HepG2 (cell line): Measurements from ENCODE around the gene ERLEC1. TPM values are rescaled to one million over a fixed set of nuclear protein-coding genes. Genes with fewer than 3 reads are reported as not detected.
A peak's percentile ranks its signal among the peaks of the same experiment; 100 is the strongest.

Source experiments
- BRCA1 ChIP-seq: sonication (generic); formaldehyde crosslinking; IDR thresholded peaks from 2 replicates; pipeline ENCODE4 v1.4.0; 2020; ENCODE audit warnings: missing genetic modification reagents
- CAMTA2 ChIP-seq: sonication (generic); formaldehyde crosslinking; IDR thresholded peaks from 2 replicates; pipeline ENCODE4 v1.4.0; 2020; ENCODE audit warnings: mild to moderate bottlenecking, missing genetic modification reagents, borderline replicate concordance
- CEBPG ChIP-seq: IDR thresholded peaks from 2 replicates; pipeline ENCODE4 v1.6.1; 2016
- EHMT2 ChIP-seq: fragments of 200-600 bp; sonication (generic); IDR thresholded peaks from 2 replicates; pipeline ENCODE4 v1.7.0; 2017; ENCODE audit warnings: antibody characterized with exemption, low read depth, low read length, borderline replicate concordance
- ETV6 ChIP-seq: sonication (generic); formaldehyde crosslinking; conservative IDR thresholded peaks from 2 replicates; pipeline ENCODE4 v1.4.0; 2020; ENCODE audit warnings: missing genetic modification reagents
- GPBP1L1 ChIP-seq: sonication (generic); formaldehyde crosslinking; IDR thresholded peaks from 2 replicates; pipeline ENCODE4 v1.5.0; 2020; ENCODE audit warnings: mild to moderate bottlenecking, missing genetic modification reagents
- HCFC1 ChIP-seq: fragments of 150-350 bp; IDR thresholded peaks from 2 replicates; pipeline ENCODE4 v1.6.1; 2014; ENCODE audit warnings: low read depth, low read length
- HNRNPH1 ChIP-seq: fragments of 200-400 bp; formaldehyde crosslinking; optimal IDR thresholded peaks from 2 replicates; pipeline ENCODE3; 2017; ENCODE audit warnings: mild to moderate bottlenecking, low read depth, low read length
- MAFF ChIP-seq: IDR thresholded peaks from 2 replicates; pipeline ENCODE4 v1.6.1; 2011; ENCODE audit warnings: low read depth, low read length, improper control_type of control experiment
- MAFK ChIP-seq, 2 experiments: IDR thresholded peaks in 1 of 2; conservative IDR thresholded peaks in 1 of 2; 2 replicates each; pipeline ENCODE4 v1.6.1; 2011; ENCODE audit warnings: improper control_type of control experiment in 2 of 2, low read length in 2 of 2
- PHF5A ChIP-seq: IDR thresholded peaks from one replicate; pipeline ENCODE4 v1.6.1; 2018; ENCODE audit warnings: low read depth, missing genetic modification reagents; ENCODE audit not compliant: unreplicated experiment
- POGZ ChIP-seq: sonication (generic); formaldehyde crosslinking; IDR thresholded peaks from 2 replicates; pipeline ENCODE4 v1.4.0; 2020; ENCODE audit warnings: mild to moderate bottlenecking, missing genetic modification reagents
- XBP1 ChIP-seq: sonication (generic); formaldehyde crosslinking; IDR thresholded peaks from 2 replicates; pipeline ENCODE4 v1.5.0; 2020; ENCODE audit warnings: missing genetic modification reagents
- YEATS4 ChIP-seq: sonication (generic); formaldehyde crosslinking; IDR thresholded peaks from 2 replicates; pipeline ENCODE4 v1.4.0; 2020; ENCODE audit warnings: missing genetic modification reagents, borderline replicate concordance
- ZNF18 ChIP-seq: sonication (generic); formaldehyde crosslinking; IDR thresholded peaks from 2 replicates; pipeline ENCODE4 v1.8.0; 2022; ENCODE audit warnings: mild to moderate bottlenecking, missing genetic modification reagents; ENCODE audit not compliant: insufficient replicate concordance
- ZNF251 ChIP-seq: sonication (generic); formaldehyde crosslinking; IDR thresholded peaks from 2 replicates; pipeline ENCODE4 v1.9.0; 2021; ENCODE audit warnings: mild to moderate bottlenecking, missing genetic modification reagents
- ZNF367 ChIP-seq: sonication (generic); formaldehyde crosslinking; IDR thresholded peaks from 2 replicates; pipeline ENCODE4 v1.4.0; 2020; ENCODE audit warnings: missing genetic modification reagents, borderline replicate concordance
- ZNF512 ChIP-seq: sonication (generic); formaldehyde crosslinking; IDR thresholded peaks from 2 replicates; pipeline ENCODE4 v1.4.0; 2020; ENCODE audit warnings: mild to moderate bottlenecking, missing genetic modification reagents
- ZNF512B ChIP-seq: sonication (generic); formaldehyde crosslinking; IDR thresholded peaks from 2 replicates; pipeline ENCODE4 v1.5.1; 2020; ENCODE audit warnings: missing genetic modification reagents, mild to moderate bottlenecking, borderline replicate concordance
- ZNF543 ChIP-seq: sonication (generic); formaldehyde crosslinking; IDR thresholded peaks from 2 replicates; pipeline ENCODE4 v1.4.0; 2020; ENCODE audit warnings: mild to moderate bottlenecking, missing genetic modification reagents
- ZNF576 ChIP-seq: sonication (generic); formaldehyde crosslinking; IDR thresholded peaks from 2 replicates; pipeline ENCODE4 v1.4.0; 2020; ENCODE audit warnings: mild to moderate bottlenecking, missing genetic modification reagents
- polyA plus RNA-seq, 8 experiments: library from polyadenylated mRNA; depleted of rRNA in 3 of 8; stranded (reverse) in 7 of 8; unstranded in 1 of 8; fragments of >200 nt; fragmentation: Illumina TruSeq in 4 of 8; extraction: Trizol in 4 of 8; gene quantifications; 2 replicates each; pipeline versions ENCODE4 v1.2.1 to v1.2.3, GENCODE V29; 2011 to 2016; ENCODE audit warnings: low read depth in 4 of 8, missing spikeins in 1 of 8, mixed read lengths in 1 of 8; ENCODE audit not compliant: insufficient read depth in 1 of 8
- total RNA-seq, 5 experiments: library from RNA; depleted of rRNA; stranded (reverse); fragments of >200 nt; fragmentation: Illumina TruSeq; extraction: Trizol; gene quantifications; 2 replicates each; pipeline ENCODE4 v1.2.3, GENCODE V29; 2016; ENCODE audit warnings: low read depth in 1 of 5
- TF ChIP-seq, protein P1 (sequence below): sonication (generic); formaldehyde crosslinking; IDR thresholded peaks from 2 replicates; pipeline ENCODE4 v1.4.0; 2020; ENCODE audit warnings: mild to moderate bottlenecking, missing genetic modification reagents

ERLEC1 gene
- total and polyA plus RNA-seq, 2 of the 13 experiments (the other 11 are each of a cell fraction or from before 2014, with no cell fraction given): 87.3 to 88.4 TPM

- TF ChIP-seq BRCA1: no peak; the same call in 1 of the 2 replicates
- TF ChIP-seq EHMT2: 0 out of 2 replicates have a peak, but pooled peaks have one; percentile 70
- no peak for TF ChIP-seq ZNF512 (CRISPR knock-in tag)
- no peak for TF ChIP-seq MAFK (conservative IDR thresholded peaks at IDR 0.05 in 1 of 2, IDR thresholded peaks at IDR 0.05 in 1 of 2; ENCODE audit: low read length in 2 of 2)
- 0 out of 2 replicates have a peak, but pooled peaks have one; percentile 14 for TF ChIP-seq ZNF543 (CRISPR knock-in tag)
- TF ChIP-seq HNRNPH1: no peak
- no peak for TF ChIP-seq PHF5A (CRISPR knock-in tag)
- TF ChIP-seq ZNF251 (CRISPR knock-in tag): no peak
- TF ChIP-seq ZNF367: no peak
- TF ChIP-seq HCFC1: no peak
- TF ChIP-seq CAMTA2: no peak
- TF ChIP-seq GPBP1L1 (CRISPR knock-in tag): no peak
- no peak for TF ChIP-seq ZNF18 (CRISPR knock-in tag)
- TF ChIP-seq XBP1 (CRISPR knock-in tag): no peak
- no peak for TF ChIP-seq POGZ (CRISPR knock-in tag)
- TF ChIP-seq, protein P1, sequence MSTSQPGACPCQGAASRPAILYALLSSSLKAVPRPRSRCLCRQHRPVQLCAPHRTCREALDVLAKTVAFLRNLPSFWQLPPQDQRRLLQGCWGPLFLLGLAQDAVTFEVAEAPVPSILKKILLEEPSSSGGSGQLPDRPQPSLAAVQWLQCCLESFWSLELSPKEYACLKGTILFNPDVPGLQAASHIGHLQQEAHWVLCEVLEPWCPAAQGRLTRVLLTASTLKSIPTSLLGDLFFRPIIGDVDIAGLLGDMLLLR (CRISPR knock-in tag): no peak
- TF ChIP-seq YEATS4 (CRISPR knock-in tag): peak; percentile 16; the same call in 1 of the 2 replicates
- TF ChIP-seq ETV6 (CRISPR knock-in tag): no peak
- TF ChIP-seq CEBPG (CRISPR knock-in tag): no peak
- no peak for TF ChIP-seq MAFF
- no peak for TF ChIP-seq ZNF512B
- no peak for TF ChIP-seq ZNF576 (CRISPR knock-in tag)
These were observed 40.7 kb downstream of the ERLEC1 start (continued) for GRCh38 chr2:53827398-53828175.
